SJSA1 (cell line): ENCODE results near the gene SMYD4. TPM values are rescaled to one million over a fixed set of nuclear protein-coding genes. Genes with fewer than 3 reads are reported as not detected.
A peak's percentile ranks its signal among the peaks of the same experiment; 100 is the strongest.
"Not testable (repeated sequence)": the region's sequence is repeated elsewhere in the genome, so short reads cannot be mapped to it uniquely, and the experiment has no call there.

Experiments
- DNase-seq, 2 experiments: peaks; one replicate each; pipeline ENCODE4 v3.0.0-alpha.2; 2015 to 2020; ENCODE audit warnings: low spot score in 2 of 2, low read depth in 1 of 2
- H3K27ac ChIP-seq: fragments of 250-450 bp; sonication (Bioruptor Pico); 2 replicates; pipeline ENCODE4 v1.5.1; 2020; ENCODE audit warnings: mild to moderate bottlenecking, moderate library complexity
- H3K27me3 ChIP-seq: fragments of 250-450 bp; sonication (Bioruptor Pico); replicated peaks from 2 replicates; pipeline ENCODE4 v1.5.1; 2020; ENCODE audit warnings: mild to moderate bottlenecking, moderate library complexity
- H3K36me3 ChIP-seq: fragments of 250-450 bp; sonication (Bioruptor Pico); 2 replicates; pipeline ENCODE4 v1.5.1; 2020; ENCODE audit warnings: mild to moderate bottlenecking
- H3K4me1 ChIP-seq: fragments of 250-450 bp; sonication (Bioruptor Pico); replicated peaks from 2 replicates; pipeline ENCODE4 v1.6.1; 2021; ENCODE audit warnings: mild to moderate bottlenecking
- H3K4me3 ChIP-seq: fragments of 250-450 bp; sonication (Bioruptor Pico); 2 replicates; pipeline ENCODE4 v1.5.1; 2020; ENCODE audit warnings: mild to moderate bottlenecking
- H3K9me3 ChIP-seq: fragments of 250-450 bp; sonication (Bioruptor Pico); replicated peaks from 2 replicates; pipeline ENCODE4 v1.5.1; 2020; ENCODE audit warnings: mild to moderate bottlenecking
- total RNA-seq: library from RNA; depleted of rRNA; stranded (reverse); fragments of >200 nt; shearing (Covaris generic); gene quantifications from 2 replicates; pipeline ENCODE4 v1.2.3, GENCODE V29; 2014

SMYD4 gene
- total RNA-seq, 1 experiment from 2014 or later, result 6.3 TPM

GRCh38 chr17:1856462-1856861, 26.8 kb upstream of the SMYD4 start:
- H3K27me3 ChIP-seq, H3K9me3 ChIP-seq: not testable (repeated sequence)
- H3K36me3 ChIP-seq, result peaks cover 35% of the 10 kb centered on the region

GRCh38 chr17:1853698-1854097, 24.0 kb upstream of the SMYD4 start:
- no peaks in the 10 kb centered on the region for H3K4me1 ChIP-seq
- no peak overlapping the region for H3K27ac ChIP-seq
- no peak overlapping the region for H3K4me3 ChIP-seq
- no peaks in the 10 kb centered on the region for H3K27me3 ChIP-seq
- H3K36me3 ChIP-seq, result peaks cover 43% of the 10 kb centered on the region
- H3K9me3 ChIP-seq, result no peaks in the 10 kb centered on the region
- DNase-seq, result no peak

More at GRCh38 chr17:1856462-1856861, 26.8 kb upstream of the SMYD4 start:
- H3K4me3 ChIP-seq, H3K4me1 ChIP-seq, DNase-seq, H3K27ac ChIP-seq: not testable (repeated sequence)

GRCh38 chr17:1852327-1852726, 22.6 kb upstream of the SMYD4 start:
- no peaks in the 10 kb centered on the region for H3K27me3 ChIP-seq
- no peak for DNase-seq
- H3K36me3 ChIP-seq, result peaks cover 56% of the 10 kb centered on the region
- H3K27ac ChIP-seq, result no peak overlapping the region
- H3K4me1 ChIP-seq, result no peaks in the 10 kb centered on the region
- H3K9me3 ChIP-seq, result no peaks in the 10 kb centered on the region
- no peak overlapping the region for H3K4me3 ChIP-seq

GRCh38 chr17:1847191-1847590, 17.5 kb upstream of the SMYD4 start:
- Histone ChIP-seq H3K4me3 (no peak overlapping the region), H3K27me3 (no peaks in the 10 kb centered on the region), H3K36me3 (peaks cover 75% of the 10 kb centered on the region), H3K9me3 (no peaks in the 10 kb centered on the region), H3K27ac (no peak overlapping the region), H3K4me1 (no peaks in the 10 kb centered on the region)
- DNase-seq, result no peak

- H3K27ac ChIP-seq, result no peak overlapping the region
- H3K9me3 ChIP-seq, result no peaks in the 10 kb centered on the region
- H3K36me3 ChIP-seq, result peaks cover 57% of the 10 kb centered on the region
- H3K27me3 ChIP-seq, result no peaks in the 10 kb centered on the region
- no peak for DNase-seq
- no peak overlapping the region for H3K4me3 ChIP-seq
- H3K4me1 ChIP-seq, result no peaks in the 10 kb centered on the region
Observed at GRCh38 chr17:1843947-1844346, 14.2 kb upstream of the SMYD4 start.

GRCh38 chr17:1839516-1839915, 9.8 kb upstream of the SMYD4 start:
- no peak overlapping the region for H3K27ac ChIP-seq
- H3K27me3 ChIP-seq, result no peaks in the 10 kb centered on the region
- no peak overlapping the region for H3K4me3 ChIP-seq
- no peak for DNase-seq
- no peaks in the 10 kb centered on the region for H3K9me3 ChIP-seq
- peaks cover 33% of the 10 kb centered on the region for H3K36me3 ChIP-seq
- H3K4me1 ChIP-seq, result no peaks in the 10 kb centered on the region

GRCh38 chr17:1834380-1835149, 4.9 kb upstream of the SMYD4 start:
- DNase-seq, result no peak
- no peaks in the 10 kb centered on the region for H3K9me3 ChIP-seq

GRCh38 chr17:1830288-1830687, 586 bp upstream of the SMYD4 start:
- Histone ChIP-seq H3K9me3 (no peaks in the 10 kb centered on the region), H3K4me1 (peaks cover 14% of the 10 kb centered on the region), H3K27me3 (no peaks in the 10 kb centered on the region), H3K27ac (no peak overlapping the region), H3K36me3 (peaks cover 45% of the 10 kb centered on the region), H3K4me3 (peak overlapping the region; percentile 97)
- peak in 1 of 2 experiments; percentile 19 for DNase-seq

More at GRCh38 chr17:1834380-1835149, 4.9 kb upstream of the SMYD4 start:
- Histone ChIP-seq H3K27ac (no peak overlapping the region), H3K27me3 (no peaks in the 10 kb centered on the region), H3K4me1 (peaks cover 7% of the 10 kb centered on the region), H3K4me3 (no peak overlapping the region), H3K36me3 (peaks cover 42% of the 10 kb centered on the region)

GRCh38 chr17:1829216-1829591, 498 bp downstream of the SMYD4 start:
- Histone ChIP-seq H3K36me3 (peaks cover 41% of the 10 kb centered on the region), H3K4me1 (peaks cover 14% of the 10 kb centered on the region), H3K27me3 (no peaks in the 10 kb centered on the region), H3K4me3 (peak overlapping the region; percentile 97), H3K9me3 (no peaks in the 10 kb centered on the region), H3K27ac (peak overlapping the region; percentile 45)
- peak in 1 of 2 experiments; percentile 4 for DNase-seq

GRCh38 chr17:1820528-1821252, 9.0 kb downstream of the SMYD4 start:
- peaks cover 10% of the 10 kb centered on the region for H3K36me3 ChIP-seq
- no peaks in the 10 kb centered on the region for H3K9me3 ChIP-seq
- H3K4me3 ChIP-seq, result no peak overlapping the region
- no peak overlapping the region for H3K27ac ChIP-seq
- DNase-seq, result no peak
- no peaks in the 10 kb centered on the region for H3K4me1 ChIP-seq
- no peaks in the 10 kb centered on the region for H3K27me3 ChIP-seq

GRCh38 chr17:1813088-1813487, 16.6 kb downstream of the SMYD4 start:
- peaks cover 9% of the 10 kb centered on the region for H3K36me3 ChIP-seq
- DNase-seq, result no peak
- H3K27ac ChIP-seq, result no peak overlapping the region
- H3K27me3 ChIP-seq, result no peaks in the 10 kb centered on the region
- H3K9me3 ChIP-seq, result no peaks in the 10 kb centered on the region
- no peaks in the 10 kb centered on the region for H3K4me1 ChIP-seq
- H3K4me3 ChIP-seq, result no peak overlapping the region

- Histone ChIP-seq H3K4me3 (no peak overlapping the region), H3K9me3 (no peaks in the 10 kb centered on the region), H3K27ac (no peak overlapping the region), H3K4me1 (no peaks in the 10 kb centered on the region), H3K36me3 (peaks cover 9% of the 10 kb centered on the region), H3K27me3 (no peaks in the 10 kb centered on the region)
- DNase-seq, result no peak
Observed at GRCh38 chr17:1810450-1811103, 19.1 kb downstream of the SMYD4 start.

GRCh38 chr17:1809815-1810214, 19.9 kb downstream of the SMYD4 start:
- H3K36me3 ChIP-seq, H3K9me3 ChIP-seq, H3K27ac ChIP-seq, H3K27me3 ChIP-seq, H3K4me1 ChIP-seq, DNase-seq, H3K4me3 ChIP-seq: not testable (repeated sequence)

- DNase-seq, result no peak
- H3K27me3 ChIP-seq, result no peaks in the 10 kb centered on the region
- H3K9me3 ChIP-seq, result no peaks in the 10 kb centered on the region
- H3K36me3 ChIP-seq, result peaks cover 18% of the 10 kb centered on the region
- H3K27ac ChIP-seq, result no peak overlapping the region
- no peaks in the 10 kb centered on the region for H3K4me1 ChIP-seq
- no peak overlapping the region for H3K4me3 ChIP-seq
Observed at GRCh38 chr17:1808644-1809043, 21.1 kb downstream of the SMYD4 start.
